H9 (cell line): ENCODE measurements around the gene SLC11A1. TPM values are rescaled to one million over a fixed set of nuclear protein-coding genes. Genes with fewer than 3 reads are reported as not detected.

Experiments
- DNase-seq: peaks from one replicate; pipeline ENCODE4 v3.0.0-alpha.2; 2017
- H2AFZ ChIP-seq: one replicate; pipeline ENCODE4 v1.6.1; 2013; ENCODE audit warnings: mild to moderate bottlenecking, low read length, control low read depth, moderate library complexity
- H2AK5ac ChIP-seq: 2 replicates; pipeline ENCODE4 v1.6.1; 2013; ENCODE audit warnings: low read length, control low read depth, mixed read lengths; ENCODE audit not compliant: insufficient read length
- H2BK120ac ChIP-seq: one replicate; pipeline ENCODE4 v1.6.1; 2013; ENCODE audit warnings: low read depth, mild to moderate bottlenecking, low read length, control low read depth, inconsistent platforms; ENCODE audit not compliant: poor library complexity, severe bottlenecking
- H2BK12ac ChIP-seq: 2 replicates; pipeline ENCODE4 v1.6.1; 2013; ENCODE audit warnings: low read length, control low read depth, mixed read lengths, low read depth; ENCODE audit not compliant: insufficient read length
- H2BK15ac ChIP-seq: 2 replicates; pipeline ENCODE4 v1.6.1; 2013; ENCODE audit warnings: low read depth, low read length, control low read depth
- H2BK20ac ChIP-seq: one replicate; pipeline ENCODE4 v1.6.1; 2013; ENCODE audit warnings: low read depth, mild to moderate bottlenecking, low read length, control low read depth, inconsistent platforms; ENCODE audit not compliant: poor library complexity, severe bottlenecking
- H2BK5ac ChIP-seq: 2 replicates; pipeline ENCODE4 v1.6.1; 2013; ENCODE audit warnings: low read length, control low read depth, mixed read lengths; ENCODE audit not compliant: insufficient read length
- H3K14ac ChIP-seq: 2 replicates; pipeline ENCODE4 v1.6.1; 2013; ENCODE audit warnings: low read length, control low read depth; ENCODE audit not compliant: insufficient read depth
- H3K18ac ChIP-seq: 2 replicates; pipeline ENCODE4 v1.6.1; 2013; ENCODE audit warnings: low read depth, mild to moderate bottlenecking, mixed read lengths, low read length, control low read depth; ENCODE audit not compliant: insufficient read length
- H3K23ac ChIP-seq: 2 replicates; pipeline ENCODE4 v1.6.1; 2013; ENCODE audit warnings: low read length, control low read depth, mixed read lengths, low read depth; ENCODE audit not compliant: insufficient read length
- H3K23me2 ChIP-seq: 2 replicates; pipeline ENCODE4 v1.6.1; 2013; ENCODE audit warnings: low read depth, mild to moderate bottlenecking, mixed read lengths, low read length, control low read depth; ENCODE audit not compliant: insufficient read length, poor library complexity, severe bottlenecking
- H3K27ac ChIP-seq: 2 replicates; pipeline ENCODE4 v1.5.1; 2013; ENCODE audit warnings: low read length, control low read depth, mixed read lengths, low read depth; ENCODE audit not compliant: insufficient read length
- H3K27me3 ChIP-seq: 2 replicates; pipeline ENCODE4 v1.6.1; 2013; ENCODE audit warnings: low read length, control low read depth, inconsistent platforms; ENCODE audit not compliant: insufficient read depth
- H3K4ac ChIP-seq: 2 replicates; pipeline ENCODE4 v1.6.1; 2013; ENCODE audit warnings: low read depth, mild to moderate bottlenecking, control low read depth, inconsistent platforms, low read length, moderate library complexity
- H3K4me1 ChIP-seq: 2 replicates; pipeline ENCODE4 v1.6.1; 2013; ENCODE audit warnings: low read length, control low read depth, inconsistent platforms; ENCODE audit not compliant: insufficient read depth
- H3K4me2 ChIP-seq: 2 replicates; pipeline ENCODE4 v1.6.1; 2013; ENCODE audit warnings: low read length, control low read depth, mixed read lengths; ENCODE audit not compliant: insufficient read length, insufficient read depth
- H3K56ac ChIP-seq: 2 replicates; pipeline ENCODE4 v1.6.1; 2013; ENCODE audit warnings: low read depth, mild to moderate bottlenecking, mixed read lengths, low read length, control low read depth; ENCODE audit not compliant: insufficient read length
- H3K79me1 ChIP-seq: 2 replicates; pipeline ENCODE4 v1.6.1; 2013; ENCODE audit warnings: low read depth, mild to moderate bottlenecking, moderate library complexity, low read length, control low read depth, inconsistent platforms; ENCODE audit not compliant: insufficient read depth, poor library complexity, severe bottlenecking
- H3K79me2 ChIP-seq: 2 replicates; pipeline ENCODE4 v1.6.1; 2013; ENCODE audit warnings: low read length, control low read depth, inconsistent platforms; ENCODE audit not compliant: insufficient read depth
- H3K9ac ChIP-seq: 2 replicates; pipeline ENCODE4 v1.6.1; 2013; ENCODE audit warnings: low read length, control low read depth, mixed read lengths; ENCODE audit not compliant: insufficient read length; ENCODE audit errors: extremely low read depth
- H3K9me3 ChIP-seq: one replicate; pipeline ENCODE4 v1.6.1; 2013; ENCODE audit warnings: low read depth, low read length, inconsistent platforms; ENCODE audit not compliant: control insufficient read depth
- H3T11ph ChIP-seq: one replicate; pipeline ENCODE4 v1.6.1; 2013; ENCODE audit warnings: mild to moderate bottlenecking, low read length, control low read depth, inconsistent platforms
- H4K20me1 ChIP-seq: one replicate; pipeline ENCODE4 v1.6.1; 2013; ENCODE audit not compliant: control insufficient read depth, insufficient read length, insufficient read depth
- H4K5ac ChIP-seq: 2 replicates; pipeline ENCODE4 v1.6.1; 2013; ENCODE audit warnings: low read depth, mild to moderate bottlenecking, mixed read lengths, low read length, control low read depth; ENCODE audit not compliant: insufficient read length
- H4K8ac ChIP-seq: replicated peaks from 2 replicates; pipeline ENCODE4 v1.6.1; 2013; ENCODE audit warnings: low read length, control low read depth, mixed read lengths, low read depth; ENCODE audit not compliant: insufficient read length
- H4K91ac ChIP-seq: 2 replicates; pipeline ENCODE4 v1.6.1; 2013; ENCODE audit warnings: low read depth, mild to moderate bottlenecking, moderate library complexity, mixed read lengths, low read length, control low read depth; ENCODE audit not compliant: insufficient read length
- H3K27ac Mint-ChIP-seq, 3 experiments: 2 replicates in 2 of 3; 3 replicates in 1 of 3; pipeline ENCODE4 v1.8.0; 2020 to 2021; ENCODE audit warnings: mixed read lengths in 3 of 3, mild to moderate bottlenecking in 1 of 3, moderate library complexity in 1 of 3
- H3K27me3 Mint-ChIP-seq: 2 replicates; pipeline ENCODE4 v1.8.0; 2021; ENCODE audit warnings: low read depth, mild to moderate bottlenecking, moderate library complexity, mixed read lengths
- H3K36me3 Mint-ChIP-seq, 3 experiments: 2 replicates in 2 of 3; 3 replicates in 1 of 3; pipeline ENCODE4 v1.8.0; 2020 to 2021; ENCODE audit warnings: low read depth in 3 of 3, mixed read lengths in 3 of 3; ENCODE audit not compliant: insufficient read depth in 1 of 3
- H3K4me1 Mint-ChIP-seq, 2 experiments: 2 replicates each; pipeline ENCODE4 v1.8.0; 2020; ENCODE audit warnings: mixed read lengths in 2 of 2
- H3K4me3 Mint-ChIP-seq, 2 experiments: 2 replicates in 1 of 2; 3 replicates in 1 of 2; pipeline ENCODE4 v1.8.0; 2020 to 2021; ENCODE audit warnings: mild to moderate bottlenecking in 2 of 2, mixed read lengths in 2 of 2, moderate library complexity in 1 of 2
- H3K9me3 Mint-ChIP-seq, 2 experiments: 2 replicates in 1 of 2; 3 replicates in 1 of 2; pipeline ENCODE4 v1.8.0; 2020; ENCODE audit warnings: mild to moderate bottlenecking in 2 of 2, mixed read lengths in 2 of 2, moderate library complexity in 1 of 2
- WGBS: extraction: QIAGEN DNeasy Blood & Tissue Kit; methylation state at CpG from one replicate; pipeline ENCODE4 v1.1.7; 2013; ENCODE audit warnings: missing lambda C conversion rate, low lambda C conversion rate, mixed read lengths; ENCODE audit not compliant: insufficient read length; ENCODE audit errors: extremely low coverage; 5-methylcytosine and 5-hydroxymethylcytosine counted together
- total RNA-seq: library from RNA; stranded (reverse); gene quantifications from 2 replicates; pipeline ENCODE4 v1.2.1, GENCODE V29; 2021
- TF ChIP-seq, protein P1 (sequence below): fragments of 200-600 bp; sonication (generic); conservative IDR thresholded peaks from 3 replicates; pipeline ENCODE4 v1.8.0; 2021; ENCODE audit warnings: antibody characterized with exemption, mild to moderate bottlenecking

The SLC11A1 gene
- total RNA-seq, 1 experiment from 2014 or later: 0.11 TPM

DNA sequence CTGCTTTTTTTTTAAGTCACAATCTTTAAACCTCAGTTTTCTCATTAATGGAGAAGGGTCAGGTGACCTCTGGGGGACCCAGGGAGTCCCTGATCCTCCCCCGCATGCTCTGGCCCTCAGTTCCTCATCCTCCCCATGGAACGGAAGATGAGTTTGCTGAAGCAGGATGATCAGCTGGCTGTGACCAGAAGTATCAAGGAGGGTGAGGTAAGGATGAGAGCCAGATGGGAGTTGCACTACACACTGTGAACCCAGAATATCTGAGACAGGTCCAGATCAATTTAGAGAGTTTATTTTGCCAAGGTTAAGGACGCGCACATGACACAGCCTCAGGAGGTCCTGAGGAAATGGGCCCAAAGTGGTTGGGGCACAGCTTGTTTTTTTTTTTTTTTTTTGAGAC lies 21.6 kb upstream of the SLC11A1 start:
- H2BK120ac ChIP-seq: no peak overlapping the region
- Mint-ChIP-seq H3K4me1 (peaks cover 20 to 24% of the 10 kb centered on the region in 2 experiments), H3K27ac (no peak overlapping the region; a peak in 1 of 7 replicates), H3K4me3 (no peak overlapping the region), H3K27me3 (peaks cover 2% of the 10 kb centered on the region; the same call in 1 of the 2 replicates), H3K36me3 (no peaks in the 10 kb centered on the region), H3K9me3 (no peaks in the 10 kb centered on the region)
- H3K23me2 ChIP-seq: no peaks in the 10 kb centered on the region
- H3K23ac ChIP-seq: no peak overlapping the region
- no peak overlapping the region for H3K4ac ChIP-seq
- H2BK20ac ChIP-seq: no peak overlapping the region
- no peak overlapping the region for H3T11ph ChIP-seq
- no CpG with 5 or more reads among the region's 4 CpGs for WGBS
- no peak overlapping the region for H2BK12ac ChIP-seq
- DNase-seq: no peak
- no peak overlapping the region for H3K27ac ChIP-seq
- no peaks in the 10 kb centered on the region for H4K20me1 ChIP-seq
- no peak overlapping the region for H3K18ac ChIP-seq
- no peaks in the 10 kb centered on the region for H3K9me3 ChIP-seq
- no peaks in the 10 kb centered on the region for H3K79me2 ChIP-seq
- no peaks in the 10 kb centered on the region for H3K79me1 ChIP-seq
- no peak overlapping the region for H2BK15ac ChIP-seq
- H4K5ac ChIP-seq: no peak overlapping the region
- H3K9ac ChIP-seq: no peak overlapping the region
- H2AFZ ChIP-seq: no peak overlapping the region
- H3K56ac ChIP-seq: no peak overlapping the region
- H2BK5ac ChIP-seq: no peak overlapping the region
- H3K14ac ChIP-seq: no peak overlapping the region
- no peak overlapping the region for H3K4me2 ChIP-seq
- no peak overlapping the region for H4K91ac ChIP-seq
- H4K8ac ChIP-seq: no peak overlapping the region
- H3K27me3 ChIP-seq: no peaks in the 10 kb centered on the region
- H3K4me1 ChIP-seq: no peaks in the 10 kb centered on the region
- TF ChIP-seq, protein P1, sequence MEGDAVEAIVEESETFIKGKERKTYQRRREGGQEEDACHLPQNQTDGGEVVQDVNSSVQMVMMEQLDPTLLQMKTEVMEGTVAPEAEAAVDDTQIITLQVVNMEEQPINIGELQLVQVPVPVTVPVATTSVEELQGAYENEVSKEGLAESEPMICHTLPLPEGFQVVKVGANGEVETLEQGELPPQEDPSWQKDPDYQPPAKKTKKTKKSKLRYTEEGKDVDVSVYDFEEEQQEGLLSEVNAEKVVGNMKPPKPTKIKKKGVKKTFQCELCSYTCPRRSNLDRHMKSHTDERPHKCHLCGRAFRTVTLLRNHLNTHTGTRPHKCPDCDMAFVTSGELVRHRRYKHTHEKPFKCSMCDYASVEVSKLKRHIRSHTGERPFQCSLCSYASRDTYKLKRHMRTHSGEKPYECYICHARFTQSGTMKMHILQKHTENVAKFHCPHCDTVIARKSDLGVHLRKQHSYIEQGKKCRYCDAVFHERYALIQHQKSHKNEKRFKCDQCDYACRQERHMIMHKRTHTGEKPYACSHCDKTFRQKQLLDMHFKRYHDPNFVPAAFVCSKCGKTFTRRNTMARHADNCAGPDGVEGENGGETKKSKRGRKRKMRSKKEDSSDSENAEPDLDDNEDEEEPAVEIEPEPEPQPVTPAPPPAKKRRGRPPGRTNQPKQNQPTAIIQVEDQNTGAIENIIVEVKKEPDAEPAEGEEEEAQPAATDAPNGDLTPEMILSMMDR: no peak
- H2AK5ac ChIP-seq: no peak overlapping the region
